Small intestine (tissue), 7 donors: ENCODE data around the gene MTCL1. TPM values are rescaled to one million over a fixed set of nuclear protein-coding genes. Genes with fewer than 3 reads are reported as not detected.

Source experiments
- DNase-seq, 2 donors: peaks; one replicate each; pipeline versions ENCODE4 v3.0.0 to v3.0.0-alpha.2; 2013
- FAIRE-seq: peaks from 2 replicates; lab custom pipeline; 2012; peaks lifted over from hg19 to GRCh38; lab: Jason Lieb, UNC
- H3K27ac ChIP-seq, 3 donors: one replicate each; pipeline ENCODE4 v1.5.1; 2013; ENCODE audit warnings: low read length in 2 of 3, mild to moderate bottlenecking in 2 of 3, control low read depth in 1 of 3, inconsistent platforms in 1 of 3, low read depth in 1 of 3, moderate library complexity in 1 of 3
- H3K27me3 ChIP-seq, 3 donors: one replicate each; pipeline ENCODE4 v1.6.1; 2013; ENCODE audit warnings: low read length in 3 of 3, inconsistent platforms in 1 of 3; ENCODE audit not compliant: control insufficient read depth in 3 of 3, insufficient read depth in 3 of 3
- H3K36me3 ChIP-seq, 3 donors: one replicate each; pipeline ENCODE4 v1.6.1; 2013; ENCODE audit warnings: low read length in 3 of 3, inconsistent platforms in 1 of 3, low read depth in 1 of 3, mild to moderate bottlenecking in 1 of 3, moderate library complexity in 1 of 3; ENCODE audit not compliant: control insufficient read depth in 3 of 3, insufficient read depth in 2 of 3
- H3K4me1 ChIP-seq, 3 donors: one replicate each; pipeline ENCODE4 v1.6.1; 2013; ENCODE audit warnings: low read length in 2 of 3, inconsistent platforms in 1 of 3, low read depth in 1 of 3, mild to moderate bottlenecking in 1 of 3, moderate library complexity in 1 of 3; ENCODE audit not compliant: control insufficient read depth in 3 of 3, insufficient read depth in 2 of 3
- H3K4me3 ChIP-seq, 3 donors: one replicate each; pipeline ENCODE4 v1.5.1; 2013; ENCODE audit warnings: low read length in 3 of 3, control low read depth in 1 of 3, inconsistent platforms in 1 of 3, low read depth in 1 of 3, mild to moderate bottlenecking in 1 of 3, moderate library complexity in 1 of 3
- H3K9me3 ChIP-seq, 2 donors: one replicate each; pipeline ENCODE4 v1.6.1; 2013; ENCODE audit warnings: low read depth in 1 of 2, low read length in 1 of 2; ENCODE audit not compliant: control insufficient read depth in 2 of 2, insufficient read depth in 1 of 2
- whole genome bisulfite sequencing, 3 donors: extraction: QIAGEN DNeasy Blood & Tissue Kit; methylation state at CpG; one replicate each; pipeline ENCODE4 v1.1.7; 2013; 5-methylcytosine and 5-hydroxymethylcytosine counted together
- polyA plus RNA-seq, 4 donors: library from polyadenylated mRNA; stranded (reverse) in 3 of 4; unstranded in 1 of 4; fragments of 200-250 nt in 3 of 4; fragments of 120-200 nt in 1 of 4; gene quantifications; one replicate each; pipeline versions ENCODE4 v1.2.1 to v1.2.3, GENCODE V29; 2013
- donor health status: healthy with polysubstance abuse.
- donor health status: control.
- donor health status: control.
- donor health status: Bipolar disorder and iron deficiency.
- donor health status: healthy.

Gene MTCL1
- polyA plus RNA-seq, 4 donors: 2.5 to 12.4 (median 6.0) TPM

DNA sequence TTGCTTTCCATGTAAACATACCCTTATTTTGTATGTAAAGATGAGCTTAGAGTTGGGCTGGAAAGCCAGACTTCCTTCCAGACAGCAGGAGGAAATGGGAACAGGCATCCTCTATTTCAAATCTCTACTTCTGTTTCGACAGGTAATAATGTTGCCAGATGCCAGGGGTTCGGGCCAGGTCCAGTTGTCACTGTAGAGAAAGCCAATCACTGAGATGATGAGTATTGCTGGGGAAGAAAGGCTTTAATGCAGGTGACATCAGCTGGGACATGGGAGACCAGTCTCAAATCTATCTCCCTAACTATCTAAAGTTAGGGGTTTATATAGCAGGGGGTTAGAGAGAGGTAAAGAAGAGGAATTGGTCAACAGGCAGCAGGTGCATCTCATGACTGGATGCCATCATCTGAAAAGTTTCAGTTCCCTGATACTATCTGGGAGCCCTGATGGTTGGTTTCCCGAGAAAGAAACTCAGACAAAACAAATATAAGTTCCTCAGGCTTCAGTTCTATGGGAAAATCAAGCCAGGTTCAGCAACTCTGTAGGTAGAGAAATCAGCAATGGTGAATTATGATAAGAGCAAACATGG, 9.3 kb upstream of the MTCL1 start:
- FAIRE-seq: no peak
- Histone ChIP-seq H3K27me3 (no peaks in the 10 kb centered on the region), H3K36me3 (no peaks in the 10 kb centered on the region), H3K27ac (no peak overlapping the region), H3K4me1 (no peaks in the 10 kb centered on the region), H3K4me3 (no peak overlapping the region), H3K9me3 (no peaks in the 10 kb centered on the region)
- no peak for DNase-seq
- WGBS, 3 donors: 76 to 82% (median 77%) methylated on average over 3 of the region's 3 CpGs

DNA sequence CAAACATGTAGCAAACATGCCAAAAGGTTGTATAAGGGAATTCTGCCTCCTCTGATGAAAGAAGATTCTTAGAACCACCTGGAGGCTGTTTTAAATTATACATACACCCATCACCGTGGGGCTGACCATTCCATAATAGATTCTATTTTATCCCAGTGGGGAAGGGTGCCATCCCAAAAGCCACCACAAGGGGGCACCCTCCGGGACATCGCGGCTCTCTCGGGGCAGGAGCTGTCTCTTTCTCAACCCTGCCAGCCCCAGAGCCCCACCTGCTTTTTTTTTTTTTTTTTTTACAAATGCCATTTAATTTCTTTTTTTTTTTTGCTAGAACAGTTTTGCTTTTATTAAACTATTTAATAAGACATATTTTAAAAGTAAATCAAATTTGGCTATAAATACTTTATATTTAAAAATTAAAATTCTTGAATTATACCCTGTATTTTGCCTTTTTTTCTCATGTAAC, 8.6 kb upstream of the MTCL1 start:
- Histone ChIP-seq H3K36me3 (no peaks in the 10 kb centered on the region), H3K27me3 (peaks cover 0 to 1% (median 0%) of the 10 kb centered on the region in 3 donors), H3K4me3 (no peak overlapping the region), H3K9me3 (no peaks in the 10 kb centered on the region), H3K27ac (no peak overlapping the region), H3K4me1 (no peaks in the 10 kb centered on the region)
- FAIRE-seq (peak; percentile 72), DNase-seq (peak; percentile 62 to 74)
- WGBS, 3 donors: 0% methylated on average over 4 to 5 of the region's 5 CpGs

DNA sequence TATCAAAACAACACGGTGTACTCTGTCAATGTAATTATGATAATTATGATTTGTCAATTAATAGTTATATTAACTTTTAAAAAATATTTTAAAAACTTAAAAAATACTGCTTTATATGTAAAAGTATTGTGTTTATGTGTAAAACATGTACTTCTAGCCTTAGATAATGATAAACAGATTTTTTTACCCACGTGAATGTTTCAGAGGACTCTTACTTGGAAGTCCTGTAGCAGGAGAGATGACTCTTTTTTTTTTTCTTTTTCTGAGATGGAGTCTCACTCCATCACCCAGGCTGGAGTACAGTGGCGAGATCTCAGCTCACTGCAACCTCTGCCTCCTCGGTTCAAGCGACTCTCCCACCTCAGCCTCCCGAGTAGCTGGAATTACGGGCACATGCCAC, 6.2 kb upstream of the MTCL1 start:
- H3K4me1 ChIP-seq: peaks cover 0 to 11% (median 2%) of the 10 kb centered on the region in 3 donors
- H3K27me3 ChIP-seq: peaks cover 0 to 20% (median 0%) of the 10 kb centered on the region in 3 donors
- no peaks in the 10 kb centered on the region for H3K9me3 ChIP-seq
- H3K27ac ChIP-seq: no peak overlapping the region
- WGBS, 3 donors: 86 to 92% (median 89%) methylated on average over 7 of the region's 7 CpGs
- H3K36me3 ChIP-seq: no peaks in the 10 kb centered on the region
- DNase-seq: no peak
- no peak for FAIRE-seq
- H3K4me3 ChIP-seq: no peak overlapping the region

DNA sequence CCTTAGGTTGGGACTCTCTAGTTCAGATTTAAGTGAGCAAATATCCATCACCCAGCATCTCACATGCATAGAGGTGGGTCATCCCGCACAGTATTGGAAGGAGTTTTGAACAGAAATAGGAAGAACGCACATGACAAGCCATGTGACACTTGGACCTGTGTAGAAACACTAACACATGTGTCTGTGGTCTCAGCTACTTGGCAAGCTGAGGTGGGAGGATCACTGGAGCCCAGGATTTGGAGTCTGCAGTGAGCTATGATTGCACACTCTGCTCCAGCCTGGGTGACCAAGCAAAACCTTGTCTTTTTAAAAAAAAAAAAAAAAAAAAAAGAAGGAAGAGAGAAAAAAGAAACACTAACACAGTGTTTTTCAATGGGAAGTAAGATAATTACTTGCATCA, 5.4 kb upstream of the MTCL1 start:
- Histone ChIP-seq H3K4me1 (peaks cover 0 to 16% (median 4%) of the 10 kb centered on the region in 3 donors), H3K4me3 (no peak overlapping the region), H3K27ac (no peak overlapping the region), H3K27me3 (peaks cover 0 to 25% (median 0%) of the 10 kb centered on the region in 3 donors), H3K9me3 (no peaks in the 10 kb centered on the region), H3K36me3 (no peaks in the 10 kb centered on the region)
- no peak for DNase-seq
- 79 to 96% (median 83%) methylated on average over 2 of the region's 2 CpGs for WGBS, 3 donors
- no peak for FAIRE-seq

DNA sequence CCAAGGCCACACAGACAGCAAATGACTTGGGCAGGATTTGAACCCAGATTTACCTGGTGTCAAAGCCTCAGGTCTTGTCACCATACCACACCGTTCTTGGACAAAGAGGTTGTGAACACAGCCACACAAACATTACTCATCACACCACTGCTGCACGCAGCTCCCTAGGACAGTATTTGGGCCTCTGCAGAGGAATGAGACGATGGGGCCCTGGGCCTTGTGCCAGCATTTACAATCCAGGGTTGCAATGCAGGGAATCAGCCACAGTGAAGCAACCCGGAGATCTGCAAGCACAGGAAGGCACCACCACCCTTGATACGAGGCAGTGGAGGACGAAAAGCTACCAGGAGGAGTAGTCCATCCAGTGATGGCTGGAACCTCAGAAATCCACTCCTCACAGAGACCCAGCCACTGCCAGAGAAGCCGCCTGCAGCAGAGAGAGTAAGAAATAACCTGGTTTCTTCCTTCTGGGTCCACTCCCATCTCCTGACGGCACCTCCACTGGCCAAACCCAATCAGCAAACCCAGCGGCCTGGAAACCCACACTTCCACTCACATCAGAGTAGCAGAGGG, 3.7 kb upstream of the MTCL1 start:
- DNase-seq (peak in 1 of 2 donors; percentile 58), FAIRE-seq (no peak)
- H3K27me3 ChIP-seq: peaks cover 0 to 28% (median 0%) of the 10 kb centered on the region in 3 donors
- H3K4me1 ChIP-seq: peaks cover 0 to 17% (median 4%) of the 10 kb centered on the region in 3 donors
- H3K9me3 ChIP-seq: no peaks in the 10 kb centered on the region
- H3K4me3 ChIP-seq: no peak overlapping the region
- no peak overlapping the region for H3K27ac ChIP-seq
- 23 to 50% (median 40%) methylated on average over 9 of the region's 9 CpGs for WGBS, 3 donors
- no peaks in the 10 kb centered on the region for H3K36me3 ChIP-seq

DNA sequence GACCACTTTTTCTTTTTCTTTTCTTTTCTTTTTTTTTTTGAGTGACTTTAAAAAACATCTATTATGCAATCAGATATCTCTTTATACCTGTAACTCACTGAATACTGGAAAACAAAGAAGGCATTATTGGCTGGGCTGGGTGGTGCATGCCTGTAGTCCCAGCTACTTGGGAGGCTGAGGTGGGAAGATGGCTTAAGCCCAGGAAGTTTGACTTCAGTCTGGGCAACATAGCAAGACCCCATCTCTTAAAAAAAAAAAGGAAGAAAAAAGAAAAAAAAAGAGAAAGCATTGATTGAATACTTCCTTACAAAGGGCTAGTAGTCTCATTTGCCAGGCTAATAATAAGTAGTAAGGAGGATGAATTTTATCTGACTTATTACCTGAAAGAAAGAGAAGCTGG, 2.7 kb upstream of the MTCL1 start:
- Histone ChIP-seq H3K9me3 (no peaks in the 10 kb centered on the region), H3K4me3 (no peak overlapping the region), H3K36me3 (no peaks in the 10 kb centered on the region), H3K27ac (no peak overlapping the region), H3K27me3 (peaks cover 0 to 38% (median 0%) of the 10 kb centered on the region in 3 donors), H3K4me1 (peaks cover 0 to 24% (median 4%) of the 10 kb centered on the region in 3 donors)
- DNase-seq (no peak), FAIRE-seq (no peak)

DNA sequence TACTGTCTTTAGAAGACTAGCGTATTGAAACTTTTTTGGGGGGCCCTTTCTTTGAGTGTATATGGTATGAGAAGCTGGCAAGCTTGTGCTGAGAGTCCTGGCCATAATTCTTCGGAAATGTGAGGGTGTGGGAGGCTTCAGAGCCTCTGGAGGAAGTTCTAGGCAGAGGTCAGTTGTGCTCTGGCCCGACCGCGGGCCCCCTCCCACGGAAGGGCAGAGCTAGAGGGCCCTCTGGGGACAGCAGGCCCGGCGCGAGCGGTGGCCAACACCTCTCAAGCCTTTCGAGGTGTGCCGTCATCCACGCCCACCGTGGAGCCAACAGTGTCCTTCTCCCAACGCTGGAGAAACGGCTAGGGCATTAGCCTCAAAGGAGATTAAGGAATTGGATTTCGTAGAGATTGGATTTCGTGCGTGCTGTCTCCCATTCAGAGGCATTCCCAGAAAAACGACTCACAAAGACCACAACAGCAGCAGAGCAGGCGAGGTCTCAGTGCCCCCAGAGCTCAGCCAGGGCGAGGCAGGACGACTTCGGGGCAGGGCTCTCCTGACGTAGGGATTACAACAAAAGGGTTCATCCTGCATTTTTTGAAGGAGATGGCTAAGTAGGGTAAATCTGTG, 2.2 kb upstream of the MTCL1 start:
- peaks cover 0 to 39% (median 0%) of the 10 kb centered on the region in 3 donors for H3K27me3 ChIP-seq
- no peaks in the 10 kb centered on the region for H3K9me3 ChIP-seq
- WGBS, 3 donors: 50 to 54% (median 51%) methylated on average over 25 of the region's 25 CpGs
- no peaks in the 10 kb centered on the region for H3K36me3 ChIP-seq
- no peak for DNase-seq
- no peak for FAIRE-seq
- peaks cover 0 to 24% (median 4%) of the 10 kb centered on the region in 3 donors for H3K4me1 ChIP-seq
- no peak overlapping the region for H3K27ac ChIP-seq
- H3K4me3 ChIP-seq: no peak overlapping the region

DNA sequence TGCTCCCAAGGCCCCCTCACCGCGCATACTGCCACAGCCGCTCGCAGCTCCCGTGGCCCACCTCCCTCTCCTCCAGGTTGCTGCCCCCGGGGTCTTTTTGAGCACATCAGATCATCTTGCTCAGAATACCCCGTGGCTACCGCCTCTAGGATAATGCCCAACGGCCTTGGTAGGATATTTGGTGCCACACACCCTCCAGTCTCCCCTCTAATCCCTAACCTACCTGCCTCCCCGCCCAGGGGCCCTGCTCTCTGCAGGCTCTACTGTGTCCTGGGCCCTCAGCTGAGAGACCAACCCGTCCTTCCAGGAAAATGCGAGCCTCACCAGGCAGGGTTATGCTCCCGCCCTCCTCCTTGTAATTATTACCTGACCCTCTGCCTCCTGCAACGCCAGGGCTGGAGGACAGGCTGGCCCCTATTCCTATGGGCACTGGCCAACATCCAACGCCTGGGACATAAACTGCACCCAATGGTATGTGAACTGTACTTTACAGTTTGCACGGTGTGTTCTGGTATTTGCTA, 1.5 kb upstream of the MTCL1 start:
- Histone ChIP-seq H3K36me3 (no peaks in the 10 kb centered on the region), H3K9me3 (no peaks in the 10 kb centered on the region), H3K4me1 (peaks cover 0 to 24% (median 4%) of the 10 kb centered on the region in 3 donors), H3K27ac (peak overlapping the region in 1 of 3 donors; percentile 82), H3K27me3 (peaks cover 0 to 46% (median 0%) of the 10 kb centered on the region in 3 donors), H3K4me3 (no peak overlapping the region)
- no peak for FAIRE-seq
- peak; percentile 13 to 33 for DNase-seq
- 38 to 54% (median 46%) methylated on average over 16 of the region's 16 CpGs for WGBS, 3 donors
